ENCODE data around the gene C3orf52. TPM values are rescaled to one million over a fixed set of nuclear protein-coding genes. Genes with fewer than 3 reads are reported as not detected.

C3orf52 gene
- total and polyA plus RNA-seq, 10 of the 15 experiments (the other 5 are each of a cell fraction or from before 2014, with no cell fraction given) = 0.15 to 1.9 (median 0.73) TPM

GRCh38 chr3:112123548-112123947, 37.4 kb downstream of the C3orf52 start (continued):
- TF ChIP-seq MLLT1 (IDR thresholded peaks at IDR 0.05) (no peak), RELA (IDR thresholded peaks at IDR 0.05; ENCODE audit: borderline replicate concordance, partially characterized antibody) (no peak)

- no peaks in the 10 kb centered on the region for H3K9me3 ChIP-seq (replicated peaks; ENCODE audit: control insufficient read depth, insufficient read depth, low read length)
- CTCF ChIA-PET = interaction anchor here (0.5 to 18.1 kb wide), 10 partner anchors 8 to 470 kb away, joined by 3 to 226 read pairs (median 4); partner anchors contain the start of genes GCSAM and SLC9C1
- H3K27me3 ChIP-seq (replicated peaks in 1 of 2; ENCODE audit: control insufficient read depth in 2 of 2, insufficient read depth in 2 of 2, low read length in 1 of 2) = no peaks in the 10 kb centered on the region
- peak overlapping the region; percentile 95 for H3K4me2 ChIP-seq (ENCODE audit: control insufficient read depth, insufficient read depth)
- peak overlapping the region; percentile 99 for H3K27ac ChIP-seq (ENCODE audit: control insufficient read depth, insufficient read depth)
- intact Hi-C loops (cut with micrococcal nuclease; ENCODE audit: unreplicated experiment) = no loop called here
- in situ Hi-C loops (cut with MboI) = no loop called here
- peaks cover 81% of the 10 kb centered on the region for H3K79me2 ChIP-seq (ENCODE audit: control insufficient read depth, insufficient read depth, low read length)
- POLR2A ChIA-PET = interaction anchor here (0.8 to 12.8 kb wide), 9 partner anchors 8 to 389 kb away, joined by 3 to 345 read pairs (median 4); partner anchors contain the start of genes CD200 and GCSAM
- H2AFZ ChIP-seq (ENCODE audit: control insufficient read depth, low read depth, low read length) = no peak overlapping the region
- H3K4me1 ChIP-seq (ENCODE audit: control insufficient read depth, insufficient read depth, low read length) = peaks cover 77% of the 10 kb centered on the region
- RAD21 ChIA-PET (ENCODE audit: unreplicated experiment) = interaction anchor here (0.9 to 17.9 kb wide), 11 partner anchors 8 to 365 kb away, joined by 3 to 457 read pairs (median 5); partner anchors contain the start of genes CD200 and GCSAM
- 28% methylated on average over 5 of the region's 5 CpGs for WGBS (ENCODE audit: insufficient coverage, insufficient replicate concordance, low lambda C conversion rate, missing lambda C conversion rate)
- peaks cover 5 to 16% of the 10 kb centered on the region in 2 experiments; a peak in 2 of 4 replicates for H3K36me3 ChIP-seq (ENCODE audit: control insufficient read depth in 2 of 2, insufficient read depth in 2 of 2, low read length in 1 of 2)
- peak overlapping the region; percentile 98 for H3K9ac ChIP-seq (ENCODE audit: control insufficient read depth, insufficient read depth, low read length)
- peak overlapping the region; percentile 78 for H3K4me3 ChIP-seq
- H4K20me1 ChIP-seq (ENCODE audit: control insufficient read depth, insufficient read depth) = no peaks in the 10 kb centered on the region
- FAIRE-seq = no peak
- no peak for ATAC-seq
- no TSS peak for BruUV-seq (replicated peaks)
- SMC1A ChIA-PET (ENCODE audit: uncharacterized antibody, unreplicated experiment) = interaction anchor here (0.6 to 18.5 kb wide), 10 partner anchors 8 to 367 kb away, joined by 3 to 489 read pairs (median 4); partner anchors contain the start of gene GCSAM
- DNase-seq (ENCODE audit: low read depth, low spot score) = no peak
- TF ChIP-seq MEF2B (IDR thresholded peaks at IDR 0.05; ENCODE audit: partially characterized antibody, poor library complexity, severe bottlenecking) = peak; percentile 56
- TF ChIP-seq USF2 (IDR thresholded peaks at IDR 0.05; ENCODE audit: borderline replicate concordance, low read depth, low read length) = no peak
- no peak for TF ChIP-seq BRCA1 (IDR thresholded peaks at IDR 0.05; ENCODE audit: low read depth, low read length)
- TF ChIP-seq NKRF (conservative IDR thresholded peaks at IDR 0.05) = no peak
- TF ChIP-seq BHLHE40 (IDR thresholded peaks at IDR 0.05; ENCODE audit: borderline replicate concordance in 1 of 2, low read depth in 2 of 2, low read length in 1 of 2) = no peak
- 0 out of 2 replicates have a peak, but pooled peaks have one; percentile 27 for TF ChIP-seq ZNF687 (IDR thresholded peaks at IDR 0.05)
- 0 out of 3 replicates have a peak, but pooled peaks have one; percentile 5 for TF ChIP-seq POU2F2 (IDR thresholded peaks at IDR 0.05; ENCODE audit: borderline replicate concordance, low read depth, low read length)
These were observed 38.9 kb downstream of the C3orf52 start for GRCh38 chr3:112124907-112125607.
